ENCODE measurements around the gene CELF3.
"Not testable (repeated sequence)": the region's sequence is repeated elsewhere in the genome, so short reads cannot be mapped to it uniquely, and the experiment has no call there.

CELF3 gene

GRCh38 chr1:151693057-151693651 lies 23.4 kb downstream of the CELF3 start:
- H3K4me3 ChIP-seq (ENCODE audit: low read depth, low read length): no peak overlapping the region
- peak; percentile 65 for TF ChIP-seq CTCF (IDR thresholded peaks at IDR 0.05; ENCODE audit: low read depth, low read length)

- TF ChIP-seq CTCF (IDR thresholded peaks at IDR 0.05; ENCODE audit: low read depth, low read length): no peak
- H3K4me3 ChIP-seq (ENCODE audit: low read depth, low read length): no peak overlapping the region
Observed at GRCh38 chr1:151692226-151692625, 24.4 kb downstream of the CELF3 start.

DNA sequence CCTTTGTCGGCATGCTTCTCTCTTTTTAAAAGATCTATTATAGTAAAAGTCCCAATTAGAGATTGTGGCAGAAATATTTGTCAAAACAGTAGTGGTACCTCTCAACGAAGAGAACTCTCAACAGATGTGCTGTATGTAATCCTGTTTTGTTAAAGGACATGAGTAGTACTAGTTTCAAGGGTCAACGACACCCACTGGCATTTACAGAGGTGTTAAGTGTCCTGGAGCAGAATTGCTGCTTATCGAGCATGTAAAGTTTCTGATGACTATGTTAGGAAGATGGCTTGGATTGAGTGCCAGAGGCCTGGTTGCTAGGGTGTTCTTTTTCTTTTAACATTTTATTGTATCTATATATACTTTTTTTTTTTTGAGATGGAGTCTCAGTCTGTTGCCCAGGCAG lies 27.1 kb downstream of the CELF3 start:
- no peak for TF ChIP-seq CTCF (IDR thresholded peaks at IDR 0.05; ENCODE audit: low read depth, low read length)

GRCh38 chr1:151686561-151686960 lies 30.0 kb downstream of the CELF3 start:
- TF ChIP-seq CTCF (IDR thresholded peaks at IDR 0.05; ENCODE audit: low read depth, low read length): no peak
- H3K4me3 ChIP-seq (ENCODE audit: low read depth, low read length): no peak overlapping the region

More for the DNA sequence above, 27.1 kb downstream of the CELF3 start:
- no peak overlapping the region for H3K4me3 ChIP-seq (ENCODE audit: low read depth, low read length)

- no peak for TF ChIP-seq CTCF (IDR thresholded peaks at IDR 0.05; ENCODE audit: low read depth, low read length)
- no peak overlapping the region for H3K4me3 ChIP-seq (ENCODE audit: low read depth, low read length)
Observed at GRCh38 chr1:151684128-151684527, 32.5 kb downstream of the CELF3 start.

- H3K4me3 ChIP-seq (ENCODE audit: low read depth, low read length): not testable (repeated sequence)
Observed at GRCh38 chr1:151682901-151683300, 33.7 kb downstream of the CELF3 start.

GRCh38 chr1:151681923-151682322 lies 34.7 kb downstream of the CELF3 start:
- H3K4me3 ChIP-seq (ENCODE audit: low read depth, low read length): no peak overlapping the region
- TF ChIP-seq CTCF (IDR thresholded peaks at IDR 0.05; ENCODE audit: low read depth, low read length): no peak

- peak overlapping the region; percentile 7; the same call in 1 of the 2 replicates for H3K4me3 ChIP-seq (ENCODE audit: low read depth, low read length)
- TF ChIP-seq CTCF (IDR thresholded peaks at IDR 0.05; ENCODE audit: low read depth, low read length): no peak
Observed at GRCh38 chr1:151680826-151681225, 35.8 kb downstream of the CELF3 start.

Measured in WI38 (cell line).